NB4 (cell line): ENCODE data around the gene KRT79.

Experiments used
- CTCF ChIP-seq: IDR thresholded peaks from one replicate; pipeline ENCODE4 v1.5.1; 2012; ENCODE audit warnings: low read depth, low read length
- POLR2A ChIP-seq: IDR thresholded peaks from 2 replicates; pipeline ENCODE4 v1.6.1; 2011; ENCODE audit warnings: mild to moderate bottlenecking; ENCODE audit not compliant: insufficient read length; ENCODE audit errors: extremely low read depth
- TF ChIP-seq, protein P1 (sequence below): IDR thresholded peaks from 2 replicates; pipeline ENCODE4 v1.6.1; 2011; ENCODE audit warnings: low read depth, low read length

GRCh38 chr12:52827499-52828090 is 6.5 kb downstream of the KRT79 start:
- TF ChIP-seq CTCF, result no peak
- TF ChIP-seq, protein P1, sequence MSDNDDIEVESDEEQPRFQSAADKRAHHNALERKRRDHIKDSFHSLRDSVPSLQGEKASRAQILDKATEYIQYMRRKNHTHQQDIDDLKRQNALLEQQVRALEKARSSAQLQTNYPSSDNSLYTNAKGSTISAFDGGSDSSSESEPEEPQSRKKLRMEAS, result no peak
- TF ChIP-seq POLR2A, result no peak
